Osteoblast (primary cell): ENCODE results near the gene OSBPL1A. TPM values are rescaled to one million over a fixed set of nuclear protein-coding genes. Genes with fewer than 3 reads are reported as not detected.

Experiments
- DNase-seq: peaks from one replicate; pipeline ENCODE4 v3.0.0; 2011; ENCODE audit warnings: low spot score, mixed read lengths; ENCODE audit not compliant: insufficient read length; ENCODE audit errors: missing footprints
- H2AFZ ChIP-seq: 2 replicates; pipeline ENCODE4 v1.6.0; 2011; ENCODE audit warnings: mild to moderate bottlenecking, low read length
- H3K27ac ChIP-seq: 2 replicates; pipeline ENCODE4 v1.5.1; 2011; ENCODE audit warnings: mild to moderate bottlenecking, low read depth, low read length, moderate library complexity
- H3K27me3 ChIP-seq: 2 replicates; pipeline ENCODE4 v1.6.0; 2012; ENCODE audit warnings: mild to moderate bottlenecking, control low read depth, inconsistent platforms, low read length, moderate library complexity; ENCODE audit not compliant: insufficient read depth
- H3K36me3 ChIP-seq: 2 replicates; pipeline ENCODE4 v1.5.1; 2011; ENCODE audit warnings: mild to moderate bottlenecking, low read length, control low read depth, moderate library complexity; ENCODE audit not compliant: insufficient read depth
- H3K4me1 ChIP-seq: 2 replicates; pipeline ENCODE4 v1.5.1; 2011; ENCODE audit warnings: mild to moderate bottlenecking, low read length, control low read depth, moderate library complexity; ENCODE audit not compliant: insufficient read depth
- H3K4me2 ChIP-seq: 2 replicates; pipeline ENCODE4 v1.6.0; 2011; ENCODE audit warnings: mild to moderate bottlenecking, low read length; ENCODE audit not compliant: insufficient read depth
- H3K4me3 ChIP-seq: fragments of 200-600 bp; sonication (generic); 3 replicates; pipeline ENCODE4 v1.5.1; 2012; ENCODE audit warnings: mild to moderate bottlenecking, low read length, inconsistent platforms; ENCODE audit not compliant: insufficient read depth
- H3K79me2 ChIP-seq: 2 replicates; pipeline ENCODE4 v1.6.0; 2012; ENCODE audit warnings: mild to moderate bottlenecking, low read length, control low read depth, inconsistent platforms; ENCODE audit not compliant: insufficient read depth
- H3K9me3 ChIP-seq: 2 replicates; pipeline ENCODE4 v1.5.1; 2011; ENCODE audit warnings: low read depth, low read length, control low read depth
- H4K20me1 ChIP-seq: 2 replicates; pipeline ENCODE4 v1.6.0; 2012; ENCODE audit warnings: mild to moderate bottlenecking, low read length, control low read depth; ENCODE audit not compliant: insufficient read depth
- total RNA-seq: library from RNA; depleted of rRNA; stranded (reverse); fragments of >200 nt; gene quantifications from 2 replicates; pipeline ENCODE4 v1.2.3, GENCODE V29; 2012
- TF ChIP-seq, protein P1 (sequence below): IDR thresholded peaks from 2 replicates; pipeline ENCODE4 v1.5.1; 2011; ENCODE audit warnings: mild to moderate bottlenecking, low read depth, low read length, moderate library complexity; ENCODE audit errors: extremely low read depth

Gene OSBPL1A
- total RNA-seq, 1 donor: 51.8 TPM

DNA sequence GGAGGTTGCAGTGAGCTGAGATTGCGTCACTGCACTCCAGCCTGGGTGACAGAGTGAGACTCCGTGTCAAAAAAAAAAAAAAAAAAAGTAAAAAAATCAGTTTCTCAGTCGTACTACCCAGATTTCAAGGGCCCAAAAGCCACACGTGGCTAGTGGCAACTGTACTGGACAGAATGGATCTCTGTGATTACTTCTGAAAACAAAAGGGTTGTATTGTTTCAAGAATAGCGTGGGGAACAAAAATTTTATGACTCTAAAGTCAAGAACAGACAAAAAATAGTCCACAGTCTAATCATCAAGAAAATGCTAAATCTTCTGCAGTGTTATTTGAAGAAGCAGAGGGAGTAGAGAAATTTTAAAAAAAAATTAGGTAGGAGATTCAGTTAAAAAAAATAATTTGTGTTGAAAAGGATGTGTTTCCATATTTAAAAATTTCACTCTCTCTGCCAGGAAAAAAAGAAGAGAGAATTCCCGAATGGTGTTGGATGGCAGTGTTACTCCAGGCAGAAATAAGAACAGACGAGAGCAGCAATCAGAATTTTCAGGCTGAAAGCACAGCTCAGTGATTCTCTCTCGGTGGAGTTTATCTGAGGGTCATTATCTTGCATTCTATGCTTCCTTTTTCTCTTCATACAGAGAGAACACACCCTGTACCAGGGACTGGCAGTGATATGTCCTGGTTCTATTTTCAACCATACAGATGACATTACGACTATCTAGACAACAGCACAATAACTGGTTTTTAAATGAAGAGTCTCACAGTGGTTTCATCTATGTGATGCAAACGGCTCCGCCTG, 196.9 kb downstream of the OSBPL1A start:
- Histone ChIP-seq H2AFZ (no peak overlapping the region), H3K4me1 (no peaks in the 10 kb centered on the region), H3K36me3 (no peaks in the 10 kb centered on the region), H3K4me2 (no peak overlapping the region), H3K4me3 (no peak overlapping the region), H3K9me3 (no peaks in the 10 kb centered on the region), H3K79me2 (no peaks in the 10 kb centered on the region), H3K27me3 (no peaks in the 10 kb centered on the region), H4K20me1 (no peaks in the 10 kb centered on the region), H3K27ac (no peak overlapping the region)
- DNase-seq: peak; percentile 71
- TF ChIP-seq, protein P1, sequence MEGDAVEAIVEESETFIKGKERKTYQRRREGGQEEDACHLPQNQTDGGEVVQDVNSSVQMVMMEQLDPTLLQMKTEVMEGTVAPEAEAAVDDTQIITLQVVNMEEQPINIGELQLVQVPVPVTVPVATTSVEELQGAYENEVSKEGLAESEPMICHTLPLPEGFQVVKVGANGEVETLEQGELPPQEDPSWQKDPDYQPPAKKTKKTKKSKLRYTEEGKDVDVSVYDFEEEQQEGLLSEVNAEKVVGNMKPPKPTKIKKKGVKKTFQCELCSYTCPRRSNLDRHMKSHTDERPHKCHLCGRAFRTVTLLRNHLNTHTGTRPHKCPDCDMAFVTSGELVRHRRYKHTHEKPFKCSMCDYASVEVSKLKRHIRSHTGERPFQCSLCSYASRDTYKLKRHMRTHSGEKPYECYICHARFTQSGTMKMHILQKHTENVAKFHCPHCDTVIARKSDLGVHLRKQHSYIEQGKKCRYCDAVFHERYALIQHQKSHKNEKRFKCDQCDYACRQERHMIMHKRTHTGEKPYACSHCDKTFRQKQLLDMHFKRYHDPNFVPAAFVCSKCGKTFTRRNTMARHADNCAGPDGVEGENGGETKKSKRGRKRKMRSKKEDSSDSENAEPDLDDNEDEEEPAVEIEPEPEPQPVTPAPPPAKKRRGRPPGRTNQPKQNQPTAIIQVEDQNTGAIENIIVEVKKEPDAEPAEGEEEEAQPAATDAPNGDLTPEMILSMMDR: no peak

DNA sequence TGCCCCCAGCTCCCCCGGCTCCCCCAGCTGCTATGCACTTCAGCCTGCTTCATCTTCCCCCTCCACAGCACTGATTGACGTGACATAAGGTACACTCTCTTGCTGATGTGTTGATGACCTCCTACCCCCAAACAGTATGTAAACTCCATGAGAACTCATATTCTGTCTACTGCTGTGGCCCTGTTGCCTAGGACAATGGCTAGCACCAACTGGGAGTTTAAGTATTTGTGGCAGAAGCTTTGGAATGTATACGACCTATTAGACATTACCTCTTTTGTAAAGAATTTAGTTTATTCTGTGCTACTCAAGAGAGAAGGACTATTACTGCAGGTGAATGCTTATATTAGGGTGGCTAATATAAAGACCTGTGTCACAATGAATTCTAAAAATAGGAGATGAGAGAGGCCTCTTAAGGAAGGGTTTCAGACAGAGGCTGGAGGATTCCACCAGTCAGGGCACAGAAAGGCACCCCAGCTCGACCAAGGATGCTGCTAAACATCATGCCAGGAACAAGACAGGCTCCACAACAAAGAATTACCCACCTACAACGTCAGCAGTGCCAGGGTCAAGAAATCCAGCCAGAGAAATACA, 198.2 kb downstream of the OSBPL1A start:
- Histone ChIP-seq H2AFZ (no peak overlapping the region), H3K27me3 (no peaks in the 10 kb centered on the region), H3K4me2 (no peak overlapping the region), H3K9me3 (no peaks in the 10 kb centered on the region), H3K27ac (no peak overlapping the region), H3K4me3 (no peak overlapping the region), H3K79me2 (no peaks in the 10 kb centered on the region), H3K36me3 (no peaks in the 10 kb centered on the region), H3K4me1 (no peaks in the 10 kb centered on the region), H4K20me1 (no peaks in the 10 kb centered on the region)
- TF ChIP-seq, protein P1: no peak
- no peak for DNase-seq

DNA sequence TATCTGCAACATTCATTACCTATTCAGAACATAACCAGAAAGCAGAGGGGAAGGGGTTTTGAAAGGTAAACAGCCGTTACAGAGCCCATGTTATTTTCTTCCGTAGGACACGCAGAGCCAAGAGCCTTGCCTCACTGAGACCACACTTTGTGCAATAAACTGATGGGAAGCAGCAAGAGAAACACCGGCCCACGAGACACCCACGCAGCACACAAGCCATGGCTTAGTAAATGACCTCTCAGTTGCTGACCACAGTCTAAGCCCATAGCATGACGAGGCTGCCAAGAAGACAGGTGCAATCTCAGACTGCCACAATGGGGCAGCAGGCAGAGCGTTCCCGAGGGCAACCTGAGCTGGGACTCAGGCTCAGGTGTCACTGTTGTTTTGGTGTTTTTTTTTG, 199.2 kb downstream of the OSBPL1A start:
- H3K4me2 ChIP-seq: no peak overlapping the region
- H3K27ac ChIP-seq: no peak overlapping the region
- TF ChIP-seq, protein P1: no peak
- no peaks in the 10 kb centered on the region for H4K20me1 ChIP-seq
- H2AFZ ChIP-seq: no peak overlapping the region
- H3K27me3 ChIP-seq: no peaks in the 10 kb centered on the region
- no peaks in the 10 kb centered on the region for H3K4me1 ChIP-seq
- DNase-seq: peak; percentile 25
- H3K36me3 ChIP-seq: no peaks in the 10 kb centered on the region
- H3K79me2 ChIP-seq: no peaks in the 10 kb centered on the region
- H3K4me3 ChIP-seq: no peak overlapping the region
- H3K9me3 ChIP-seq: no peaks in the 10 kb centered on the region

DNA sequence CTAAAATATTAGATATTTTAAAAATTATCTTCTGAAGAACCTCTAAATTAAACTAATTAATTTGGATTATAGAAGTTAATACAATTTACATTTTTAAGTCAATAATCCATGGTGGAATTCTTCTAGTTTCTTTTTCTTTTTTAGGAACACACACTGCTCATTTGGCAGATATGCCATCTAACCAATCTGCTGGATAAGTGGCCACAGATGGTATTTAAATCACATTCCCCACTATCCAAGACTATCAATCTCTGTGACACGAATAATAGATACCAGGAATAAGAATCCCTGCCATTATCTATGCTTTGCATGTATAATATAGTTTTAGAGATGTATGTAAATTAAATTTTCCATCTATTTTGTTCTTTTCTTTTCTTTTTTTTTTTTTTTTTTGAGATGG, 200.2 kb downstream of the OSBPL1A start:
- no peaks in the 10 kb centered on the region for H3K27me3 ChIP-seq
- H3K4me3 ChIP-seq: no peak overlapping the region
- no peaks in the 10 kb centered on the region for H3K36me3 ChIP-seq
- no peaks in the 10 kb centered on the region for H3K4me1 ChIP-seq
- no peak overlapping the region for H3K4me2 ChIP-seq
- no peaks in the 10 kb centered on the region for H4K20me1 ChIP-seq
- peak; percentile 11 for DNase-seq
- H3K79me2 ChIP-seq: no peaks in the 10 kb centered on the region
- no peak overlapping the region for H2AFZ ChIP-seq
- TF ChIP-seq, protein P1: no peak
- no peak overlapping the region for H3K27ac ChIP-seq
- H3K9me3 ChIP-seq: no peaks in the 10 kb centered on the region
